Right lung (tissue), 5 donors: ENCODE data around the gene ASB2. TPM values are rescaled to one million over a fixed set of nuclear protein-coding genes. Genes with fewer than 3 reads are reported as not detected.

Source experiments
- DNase-seq, 2 donors: peaks; one replicate each; pipeline ENCODE4 v3.0.0-alpha.2; 2013
- polyA plus RNA-seq, 5 donors: library from polyadenylated mRNA; unstranded; fragments of 120-200 nt; gene quantifications; one replicate each; pipeline versions ENCODE4 v1.2.1 to v1.2.3, GENCODE V29; 2013; ENCODE audit warnings: inconsistent platforms in 1 of 5, low replicate concordance in 1 of 5; ENCODE audit not compliant: insufficient read length in 5 of 5, insufficient read depth in 1 of 5

The ASB2 gene
- polyA plus RNA-seq, 5 donors, result 0.43 to 2.9 (median 1.4) TPM

- DNase-seq, result no peak
Observed at GRCh38 chr14:93929048-93929535, 47.3 kb downstream of the ASB2 start.

DNA sequence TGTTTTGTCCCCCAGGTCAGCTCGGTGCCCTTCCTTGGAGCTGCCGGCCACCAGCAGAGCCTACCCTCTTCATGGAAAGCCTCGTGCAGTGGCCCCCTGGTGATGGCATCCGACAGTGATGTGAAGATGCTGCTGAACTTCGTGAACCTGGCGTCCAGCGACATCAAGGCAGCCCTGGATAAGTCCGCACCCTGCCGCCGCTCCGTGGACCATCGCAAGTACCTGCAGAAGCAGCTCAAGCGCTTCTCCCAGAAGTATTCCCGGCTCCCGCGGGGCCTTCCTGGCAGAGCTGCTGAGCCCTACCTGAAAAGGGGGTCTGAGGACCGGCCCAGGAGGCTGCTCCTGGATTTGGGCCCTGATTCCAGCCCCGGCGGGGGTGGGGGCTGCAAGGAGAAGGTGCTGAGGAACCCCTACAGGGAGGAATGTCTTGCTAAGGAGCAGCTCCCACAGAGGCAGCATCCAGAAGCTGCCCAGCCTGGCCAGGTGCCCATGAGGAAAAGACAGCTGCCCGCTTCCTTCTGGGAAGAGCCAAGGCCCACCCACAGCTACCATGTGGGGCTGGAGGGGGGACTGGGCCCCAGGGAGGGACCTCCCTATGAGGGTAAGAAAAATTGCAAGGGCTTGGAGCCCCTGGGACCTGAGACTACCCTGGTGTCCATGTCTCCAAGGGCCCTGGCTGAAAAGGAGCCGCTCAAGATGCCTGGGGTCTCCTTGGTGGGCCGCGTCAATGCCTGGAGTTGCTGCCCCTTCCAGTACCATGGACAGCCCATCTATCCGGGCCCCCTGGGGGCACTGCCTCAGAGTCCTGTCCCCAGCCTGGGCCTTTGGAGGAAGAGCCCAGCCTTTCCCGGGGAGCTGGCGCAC lies 48.0 kb downstream of the ASB2 start:
- no peak for DNase-seq

DNA sequence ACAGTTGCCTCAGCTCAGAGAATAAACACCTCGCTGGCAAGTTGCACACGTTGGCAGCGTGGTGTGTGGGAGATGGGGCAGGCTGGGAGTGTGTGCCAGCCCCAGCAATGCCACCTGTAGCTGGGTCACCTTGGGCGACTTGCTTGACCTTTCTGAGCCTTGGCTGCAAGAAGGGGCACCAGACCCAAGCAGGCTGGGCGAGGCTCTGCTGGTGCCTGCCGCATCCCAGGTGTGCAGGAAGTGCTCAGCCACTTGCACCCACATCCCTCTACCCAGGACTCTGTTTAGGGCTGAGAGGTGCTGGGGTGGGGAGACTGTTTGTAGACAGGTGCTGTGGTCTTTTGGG lies 48.6 kb downstream of the ASB2 start:
- DNase-seq, result no peak

GRCh38 chr14:93926873-93927799 lies 49.2 kb downstream of the ASB2 start, which contains the start of gene FAM181A:
TSS of gene FAM181A (plus strand) at chr14:93927344. CDS start at chr14:93928286, 942 bp downstream.
- peak; percentile 14 to 26 for DNase-seq

- DNase-seq, result no peak
Observed at GRCh38 chr14:93926245-93926872, 50.0 kb downstream of the ASB2 start.

GRCh38 chr14:93925374-93925895 lies 50.9 kb downstream of the ASB2 start:
- no peak for DNase-seq

- DNase-seq, result no peak
Observed at GRCh38 chr14:93924592-93925355, 51.6 kb downstream of the ASB2 start.

- no peak for DNase-seq
Observed at GRCh38 chr14:93923626-93924025, 52.7 kb downstream of the ASB2 start.

DNA sequence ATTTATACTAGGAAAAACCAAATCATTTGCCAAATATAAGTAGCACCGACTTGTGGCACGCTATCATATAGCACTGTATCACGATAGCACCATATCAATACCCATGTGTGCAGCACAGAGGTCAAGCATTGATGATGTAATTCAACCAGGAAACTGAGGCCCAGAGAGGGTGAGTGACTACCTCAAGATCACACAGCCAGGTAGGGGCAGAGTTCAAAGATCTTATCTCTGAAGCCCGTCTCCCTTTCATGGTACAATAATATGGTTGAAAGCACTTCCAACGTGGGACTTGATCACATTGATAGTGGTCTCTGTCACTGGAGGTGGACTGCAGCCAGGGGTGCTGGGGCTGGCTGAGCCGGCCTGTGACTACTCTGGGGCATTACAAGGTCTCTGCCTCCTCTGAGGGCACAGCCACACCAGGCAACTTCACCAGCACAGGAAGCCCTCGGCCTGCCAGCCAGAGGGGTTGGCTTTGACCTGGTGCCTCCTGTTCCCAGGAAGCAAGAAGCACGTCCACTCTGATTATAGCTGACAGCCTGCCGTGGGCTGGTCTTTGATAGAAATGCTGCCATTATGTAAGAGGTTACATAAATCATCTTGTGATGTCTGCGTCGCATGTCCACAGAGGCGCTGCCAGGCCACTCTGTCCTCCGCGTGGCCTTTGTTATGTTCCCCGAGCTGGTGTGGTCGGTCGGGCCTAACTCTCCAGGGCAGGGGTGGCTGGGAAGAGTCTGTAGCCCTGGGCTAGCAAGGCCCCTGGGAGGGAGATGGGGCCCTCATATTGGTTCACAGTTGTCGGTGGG lies 55.2 kb downstream of the ASB2 start:
- DNase-seq, result no peak

DNA sequence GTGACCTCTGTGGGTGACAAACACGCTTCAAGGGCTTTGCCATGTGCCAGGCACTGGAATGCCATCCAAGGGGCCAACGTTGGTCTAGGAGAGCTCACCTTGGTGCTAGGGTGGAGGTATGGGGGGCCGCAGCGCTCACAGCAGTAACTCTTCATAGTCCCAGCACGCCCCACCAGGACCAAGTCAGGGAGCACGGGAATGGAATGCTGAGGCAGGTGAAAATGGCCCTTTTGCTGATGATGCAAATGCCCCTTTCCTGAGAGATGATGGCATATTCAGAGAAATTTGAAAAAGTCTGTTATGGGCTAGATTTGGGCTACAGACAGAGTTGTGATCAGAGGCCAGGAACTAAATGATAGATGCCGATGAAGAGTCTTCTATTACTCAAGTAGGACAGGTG lies 59.2 kb downstream of the ASB2 start:
- no peak for DNase-seq

- DNase-seq, result no peak
Observed at GRCh38 chr14:93916498-93916897, 59.9 kb downstream of the ASB2 start.

DNA sequence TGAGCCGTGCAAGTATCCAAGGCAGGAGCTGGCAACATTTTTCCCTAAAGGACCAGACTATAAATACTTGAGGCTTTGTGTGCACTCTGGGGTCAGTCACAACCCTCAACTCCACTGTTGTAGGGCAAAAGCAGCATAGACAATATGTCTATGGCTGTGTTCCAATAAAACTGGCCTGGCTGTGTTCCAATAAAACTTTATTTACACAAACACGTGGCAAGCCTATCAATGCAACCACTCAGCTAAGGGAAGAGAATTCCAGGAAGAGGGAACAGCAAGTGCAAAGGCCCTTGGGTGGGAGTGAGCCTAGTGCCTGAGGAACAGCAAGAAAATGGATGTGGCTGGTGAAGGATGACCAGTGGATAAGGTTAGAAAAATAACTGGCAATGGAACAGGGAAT lies 60.6 kb downstream of the ASB2 start:
- DNase-seq, result no peak

DNA sequence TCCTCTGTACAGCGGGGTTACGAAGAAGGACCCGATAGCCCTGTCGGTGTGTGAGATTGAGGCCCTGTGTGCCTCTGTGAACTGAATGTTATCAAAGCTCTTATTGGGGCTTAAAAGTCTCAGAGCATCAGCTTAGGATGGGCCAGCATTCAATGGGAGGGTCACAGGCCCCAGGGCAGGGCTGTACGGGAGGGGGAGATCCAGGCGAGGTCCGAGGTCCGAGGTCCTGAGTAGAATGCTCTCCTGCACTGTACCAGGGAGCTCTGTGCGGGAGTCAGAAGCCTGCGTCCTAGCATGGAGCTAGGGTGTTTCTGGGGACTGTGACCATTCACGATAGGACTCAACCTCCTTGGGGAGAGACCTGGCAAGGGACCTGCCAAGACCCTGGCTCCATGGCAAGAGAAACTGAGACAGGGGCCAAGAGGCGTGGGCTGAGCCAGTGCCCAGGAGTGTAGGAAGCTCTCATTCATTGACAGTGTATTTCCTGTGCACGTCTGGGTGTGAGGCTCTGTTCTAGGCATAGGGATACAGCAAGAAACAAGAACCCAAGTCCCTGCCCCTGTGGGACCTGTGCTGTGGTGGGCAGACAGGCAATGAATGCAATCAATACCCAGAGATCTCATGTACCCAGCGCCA lies 61.2 kb downstream of the ASB2 start:
- DNase-seq, result no peak

- no peak for DNase-seq
Observed at GRCh38 chr14:93914278-93914677, 62.1 kb downstream of the ASB2 start.

DNA sequence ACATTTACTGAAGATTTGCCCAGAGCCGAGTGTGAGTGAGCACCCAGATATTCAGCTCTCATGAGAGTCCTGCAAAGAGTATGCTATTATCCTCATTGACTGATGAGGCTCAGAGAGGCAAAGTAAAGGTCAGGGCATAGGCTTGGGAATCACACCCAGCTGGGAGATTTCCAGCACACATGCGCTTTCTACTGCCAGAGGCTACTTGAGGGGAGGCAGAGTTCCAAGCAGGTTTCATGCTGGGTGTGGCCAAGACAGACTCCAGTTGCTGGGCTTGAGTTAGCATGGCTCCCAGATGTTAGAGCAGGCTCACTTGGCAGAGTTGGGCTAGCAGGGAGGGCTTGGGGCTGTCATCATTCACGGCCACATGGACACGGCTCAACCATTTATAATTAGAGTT lies 63.6 kb downstream of the ASB2 start:
- no peak for DNase-seq

DNA sequence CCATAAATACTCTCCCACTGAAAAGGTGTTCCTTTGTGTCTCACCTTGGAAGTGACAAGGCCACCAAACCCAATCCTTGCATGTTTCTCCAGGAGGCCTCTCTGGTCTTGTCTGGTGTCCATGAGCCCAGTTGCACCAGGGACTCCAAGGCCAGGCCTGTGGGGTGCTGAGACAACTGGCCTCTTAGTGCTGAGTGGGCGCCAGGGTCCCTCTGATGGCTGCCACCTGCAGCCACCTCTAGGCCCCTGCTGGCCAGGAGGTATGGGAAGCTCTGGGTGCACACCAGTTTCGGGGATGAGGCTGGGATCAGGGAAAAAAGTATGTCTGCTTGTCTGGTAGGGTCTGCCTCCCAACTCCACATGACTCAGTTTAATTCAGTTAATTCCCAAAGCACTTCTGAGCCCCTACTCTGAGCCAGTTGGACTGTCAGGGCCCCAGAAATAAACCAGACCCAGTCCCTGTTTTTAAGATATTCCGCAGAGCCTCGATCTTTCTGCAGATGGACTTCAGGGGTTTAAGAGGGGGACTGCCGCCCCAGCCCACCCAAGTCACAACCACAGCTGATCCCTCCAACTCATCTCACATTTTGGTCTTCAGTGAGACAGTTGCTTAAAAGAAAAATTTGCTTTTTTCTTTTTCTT lies 64.3 kb downstream of the ASB2 start:
- DNase-seq, result no peak

DNA sequence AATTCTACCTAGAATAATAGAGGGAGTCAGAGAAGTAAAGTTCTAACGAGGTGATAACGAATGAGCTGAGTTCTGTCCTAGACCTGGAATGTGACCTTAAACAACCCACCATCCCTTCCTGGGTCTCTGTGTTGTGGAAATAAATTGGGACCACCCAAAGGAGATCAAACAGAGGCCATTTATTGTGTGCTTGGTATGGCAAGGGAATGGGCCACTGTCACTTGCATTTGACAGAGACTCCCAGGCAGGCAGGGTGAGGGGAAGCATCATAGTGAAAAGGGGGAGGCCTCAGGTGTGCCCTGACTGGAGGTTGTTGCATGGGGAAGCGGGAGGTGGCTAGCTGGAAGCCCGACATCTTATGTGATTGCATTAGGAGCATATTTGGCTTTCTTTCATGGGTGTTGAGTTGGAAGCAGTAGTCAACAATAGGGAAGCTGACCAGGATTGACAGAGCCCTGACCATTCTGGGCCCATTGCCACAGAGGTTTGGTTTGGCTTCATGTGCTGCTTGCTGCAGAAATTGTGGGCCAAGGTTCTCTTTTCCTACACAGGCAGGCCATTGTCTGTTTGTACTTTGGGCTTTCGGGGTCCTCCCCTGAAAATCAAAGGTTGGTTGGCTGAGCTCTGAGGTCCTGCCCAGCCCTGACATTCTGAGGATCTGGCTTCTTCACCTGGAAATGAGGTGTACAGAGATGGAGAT lies 66.8 kb downstream of the ASB2 start:
- DNase-seq, result no peak
